Inferior parietal cortex (tissue), 1 donor: ENCODE measurements around the gene AKAP7.
"Not testable (repeated sequence)": the region's sequence is repeated elsewhere in the genome, so short reads cannot be mapped to it uniquely, and the experiment has no call there.

ENCODE experiments used
- DNase-seq: peaks from one replicate; pipeline ENCODE4 v3.0.0-alpha.2; 2016; ENCODE audit errors: extremely low spot score

The AKAP7 gene

DNA sequence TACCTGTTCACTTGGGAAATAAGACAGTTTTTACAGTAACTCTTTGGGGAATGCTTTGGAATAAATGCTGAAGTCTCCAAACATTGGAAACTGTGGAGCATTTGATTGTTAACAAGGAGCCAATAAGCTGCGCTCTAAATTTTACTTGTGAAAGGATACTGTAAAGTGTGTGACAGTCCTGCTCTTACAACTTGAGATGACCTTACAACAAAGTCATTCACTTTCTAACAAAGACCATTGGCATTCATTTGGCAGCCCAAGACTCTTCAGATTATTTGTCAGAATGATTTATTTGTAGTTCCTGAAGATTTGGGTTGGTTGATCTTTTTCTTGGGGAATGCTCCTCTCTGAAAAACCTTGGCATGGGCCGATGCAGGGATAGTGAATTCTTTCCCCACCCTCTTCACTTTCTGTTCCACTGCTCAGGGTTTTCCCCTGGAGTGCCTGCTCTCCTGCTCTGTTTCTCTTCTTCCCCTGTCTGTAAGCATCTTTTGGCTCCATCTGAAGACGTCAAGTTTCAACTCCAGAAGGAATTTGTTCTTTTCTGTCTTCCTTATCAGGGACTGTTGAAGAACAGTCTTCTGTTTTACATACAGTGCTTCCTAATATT is 116.4 kb downstream of the AKAP7 start:
- DNase-seq = no peak

DNA sequence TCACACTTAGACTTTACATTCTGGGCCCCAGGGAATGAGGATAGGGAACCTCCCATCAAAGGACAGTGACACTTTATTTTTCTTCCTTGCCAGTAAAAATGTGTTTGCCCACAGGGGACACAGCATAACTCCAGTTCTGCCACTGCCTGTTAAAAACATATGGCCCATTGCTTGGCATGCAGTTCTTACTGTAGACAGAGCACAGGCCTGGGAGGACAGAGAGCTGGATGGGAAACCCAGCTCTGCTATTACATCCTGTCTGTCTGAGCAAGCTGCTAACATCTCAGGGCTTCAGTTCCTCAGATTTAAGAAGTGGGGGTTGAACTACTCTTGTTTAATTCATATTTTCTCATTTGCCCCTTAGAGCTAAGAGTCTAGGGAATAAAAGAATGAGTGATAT is 120.2 kb downstream of the AKAP7 start:
- DNase-seq = no peak

- no peak for DNase-seq
These were observed 120.6 kb downstream of the AKAP7 start for GRCh38 chr6:131255911-131256310.

- no peak for DNase-seq
These were observed 121.8 kb downstream of the AKAP7 start for GRCh38 chr6:131257104-131257503.

DNA sequence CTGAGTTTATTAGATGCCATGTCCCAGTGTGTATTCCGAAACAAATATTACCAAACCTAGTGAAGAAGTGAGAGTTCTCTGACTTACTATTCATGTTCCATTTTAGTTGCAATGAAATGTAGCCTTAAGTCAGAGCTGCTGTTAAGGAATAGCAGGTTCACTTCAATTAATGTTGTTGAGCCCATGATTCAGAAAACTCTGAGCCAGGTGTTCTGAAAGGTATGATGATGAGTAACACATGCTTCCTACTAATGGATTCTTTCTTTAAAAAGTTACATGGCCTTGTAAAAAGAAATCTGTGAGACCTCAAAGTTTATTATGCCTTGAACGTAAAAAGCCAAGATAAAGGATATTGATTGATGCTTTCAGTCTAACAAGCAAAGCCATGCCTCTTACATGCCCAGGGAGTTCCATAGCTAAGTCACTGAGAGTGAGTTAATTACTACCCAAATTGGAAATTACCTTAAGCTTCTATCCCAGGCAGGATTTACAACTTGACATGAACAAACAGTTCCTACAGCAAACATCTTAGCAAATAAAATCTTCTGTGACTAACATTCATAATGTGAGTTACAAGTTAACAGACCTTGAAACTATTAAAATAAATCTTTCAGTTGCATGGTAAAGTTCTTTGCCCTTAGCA is 122.9 kb downstream of the AKAP7 start:
- DNase-seq = no peak

GRCh38 chr6:131258816-131259476 is 123.7 kb downstream of the AKAP7 start:
- DNase-seq = no peak

GRCh38 chr6:131260960-131261359 is 125.7 kb downstream of the AKAP7 start:
- not testable (repeated sequence) for DNase-seq

GRCh38 chr6:131262060-131262459 is 126.8 kb downstream of the AKAP7 start:
- no peak for DNase-seq

DNA sequence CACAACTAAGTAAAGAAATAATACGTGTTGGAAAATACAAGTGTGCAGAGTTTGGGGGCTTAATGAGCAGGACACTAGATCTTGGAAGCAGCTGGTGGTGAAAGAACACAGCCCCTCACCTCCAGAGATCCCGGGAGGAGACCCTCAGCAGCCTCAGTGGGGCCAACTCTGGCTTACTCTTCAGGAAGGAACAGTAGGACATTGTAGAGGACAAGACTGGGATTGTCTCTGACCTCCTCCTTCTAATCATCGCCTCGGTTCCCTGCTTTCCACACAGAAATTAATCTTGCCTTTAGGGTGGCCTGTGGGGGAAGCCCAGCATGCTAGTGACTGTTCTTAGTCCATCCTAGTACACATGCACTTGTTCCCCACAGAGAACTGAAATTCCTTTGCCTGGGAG is 130.7 kb downstream of the AKAP7 start:
- DNase-seq = no peak

DNA sequence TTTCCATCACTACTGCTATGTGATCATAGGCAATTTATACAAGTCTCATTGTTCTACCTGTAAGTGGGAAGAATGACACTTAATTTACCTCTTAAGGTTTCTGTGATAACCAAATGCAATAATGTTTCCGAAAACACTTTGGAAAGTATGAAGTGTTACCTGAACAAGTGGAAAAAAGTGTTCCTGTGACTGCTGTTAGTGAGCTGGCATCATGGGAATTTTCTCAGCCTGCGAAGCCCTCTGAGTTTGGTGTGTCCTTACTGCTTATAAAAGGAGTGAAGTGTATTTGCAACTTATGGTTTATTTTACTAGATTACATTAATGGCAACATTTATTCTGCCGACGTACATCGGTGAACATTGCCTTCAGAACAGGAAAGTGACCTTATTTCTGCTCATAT is 133.0 kb downstream of the AKAP7 start:
- DNase-seq = no peak

GRCh38 chr6:131269565-131270391 is 134.5 kb downstream of the AKAP7 start:
- DNase-seq = no peak

DNA sequence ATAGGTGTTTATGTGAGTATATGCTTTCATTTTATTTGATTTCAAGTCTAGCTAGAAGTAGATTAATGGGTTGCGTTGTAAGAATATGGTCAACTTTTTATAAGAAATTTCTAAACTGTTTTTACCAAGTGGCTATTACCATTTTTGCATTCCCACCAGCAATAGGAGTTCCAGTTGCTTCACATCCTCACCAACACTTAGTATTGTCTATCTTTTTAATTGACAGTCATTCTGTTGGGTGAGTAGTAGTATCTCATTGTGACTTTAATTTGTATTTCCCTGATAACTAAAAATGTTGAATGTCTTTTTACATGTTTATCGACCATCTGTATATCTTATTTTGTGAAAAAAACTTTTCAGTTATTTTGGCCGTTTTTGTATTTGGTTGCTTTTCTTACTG is 135.3 kb downstream of the AKAP7 start:
- no peak for DNase-seq

- no peak for DNase-seq
These were observed 140.0 kb downstream of the AKAP7 start for GRCh38 chr6:131275273-131275672.

GRCh38 chr6:131277591-131277990 is 142.3 kb downstream of the AKAP7 start:
- DNase-seq = no peak

DNA sequence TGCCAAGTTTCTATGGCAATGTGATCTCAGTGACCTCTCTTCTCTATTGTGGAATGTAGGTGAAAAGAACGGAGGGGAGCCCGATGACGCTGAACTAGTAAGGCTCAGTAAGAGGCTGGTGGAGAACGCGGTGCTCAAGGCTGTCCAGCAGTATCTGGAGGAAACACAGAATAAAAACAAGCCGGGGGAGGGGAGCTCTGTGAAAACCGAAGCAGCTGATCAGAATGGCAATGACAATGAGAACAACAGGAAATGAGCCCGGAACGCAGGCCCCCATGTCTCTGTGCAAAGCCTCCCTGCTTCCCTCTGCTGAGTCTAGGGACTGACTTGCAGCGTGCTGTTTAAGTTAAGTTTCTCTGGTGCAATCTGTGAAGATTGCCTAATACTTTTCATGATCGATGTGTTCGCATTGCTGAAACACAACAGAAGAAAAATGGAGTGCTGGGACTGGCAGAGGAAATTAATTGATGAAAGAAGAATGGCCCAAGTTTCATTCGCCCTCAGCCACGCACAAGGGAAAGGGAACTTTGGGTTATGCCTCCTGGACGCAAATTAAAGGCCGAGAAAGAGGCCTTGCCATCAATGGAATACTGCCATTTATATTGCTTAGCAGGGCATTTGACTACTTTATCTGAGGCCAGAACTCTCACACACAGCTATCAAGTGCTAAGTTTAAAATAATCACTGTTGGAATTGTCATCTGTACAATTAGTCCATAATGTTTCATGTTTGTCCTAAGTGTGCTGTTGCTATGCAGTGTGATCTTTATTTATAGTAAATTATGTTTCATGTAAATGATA is 146.4 kb downstream of the AKAP7 start:
- DNase-seq = peak; percentile 65

DNA sequence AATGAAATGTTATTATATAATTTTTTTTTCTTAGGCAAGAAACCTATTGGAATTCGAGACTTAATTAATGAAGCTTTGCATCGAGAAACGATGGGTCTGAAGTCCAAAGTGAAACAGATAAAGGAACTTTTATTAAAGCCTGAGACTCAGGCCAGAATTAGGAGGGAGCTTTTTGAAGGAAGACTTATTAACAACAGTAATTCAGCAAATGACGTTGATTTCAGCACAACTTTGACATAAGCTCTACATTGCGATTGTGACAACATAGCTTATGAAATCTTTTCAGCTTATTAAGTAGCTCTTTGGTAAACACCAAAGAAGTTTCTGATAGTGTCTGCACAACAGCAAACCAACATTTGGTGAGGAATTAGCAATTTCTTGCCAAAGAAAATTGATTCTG is 147.1 kb downstream of the AKAP7 start:
- DNase-seq = no peak

DNA sequence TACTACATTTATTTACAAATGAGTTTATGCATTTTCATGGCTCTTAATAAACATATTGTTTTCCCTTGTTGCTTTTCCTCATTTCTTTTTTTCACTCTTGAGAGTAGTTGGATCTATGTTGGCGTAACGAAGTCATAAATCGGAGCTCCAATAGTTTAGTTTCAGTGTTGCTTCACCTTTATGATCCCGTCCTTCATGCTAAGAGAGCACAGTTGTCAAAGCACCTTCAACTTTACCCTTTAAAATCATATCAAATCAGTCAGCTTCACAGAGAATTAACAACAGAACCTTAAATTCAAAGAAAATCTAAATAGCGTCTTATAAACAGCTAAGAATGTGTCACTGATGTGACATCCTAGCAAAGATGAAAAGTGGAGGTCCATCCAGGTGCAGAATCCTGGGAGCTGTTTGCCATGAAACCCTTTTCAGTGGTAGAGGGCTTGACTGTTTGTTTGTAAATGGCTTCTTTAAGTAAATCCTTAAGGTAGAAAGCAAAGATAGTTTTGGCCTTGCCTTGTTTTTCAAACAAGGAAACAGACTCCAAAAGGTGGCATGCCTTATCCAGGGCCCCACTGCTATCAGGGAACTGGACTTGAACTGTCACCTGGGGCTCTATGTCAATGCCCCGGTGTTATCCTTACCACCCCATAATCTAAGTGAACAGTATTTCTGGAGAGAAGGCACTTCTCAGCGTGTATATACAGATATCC is 148.4 kb downstream of the AKAP7 start:
- DNase-seq = no peak

- DNase-seq = no peak
These were observed 150.3 kb downstream of the AKAP7 start for GRCh38 chr6:131285548-131285947.

GRCh38 chr6:131286469-131287040 is 151.3 kb downstream of the AKAP7 start:
- no peak for DNase-seq

DNA sequence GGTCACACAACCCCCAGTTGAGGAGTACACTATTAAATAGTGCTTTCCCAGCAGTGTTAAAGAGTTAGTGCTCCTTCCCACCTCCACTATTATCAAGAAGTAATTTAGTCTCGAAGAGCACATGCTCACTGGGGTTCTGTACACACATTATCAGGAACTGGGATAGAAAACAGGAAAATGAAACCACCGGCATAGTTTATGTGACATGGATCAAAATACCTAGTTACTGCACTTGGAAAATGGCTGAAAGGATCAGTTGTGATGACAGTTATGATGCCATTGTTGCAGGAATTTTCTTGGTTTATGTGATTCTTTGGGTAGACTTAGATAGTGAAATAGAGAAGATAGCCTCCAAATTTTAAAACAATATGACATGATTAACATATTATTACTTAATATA is 152.9 kb downstream of the AKAP7 start:
- no peak for DNase-seq

- DNase-seq = no peak
These were observed 155.7 kb downstream of the AKAP7 start for GRCh38 chr6:131290955-131291354.
